NCI-H146 (cell line): ENCODE data around the gene TCF12.
"Not testable (repeated sequence)": the region's sequence is repeated elsewhere in the genome, so short reads cannot be mapped to it uniquely, and the experiment has no call there.

Source experiments
- DNase-seq: peaks from one replicate; lab custom pipeline; 2025; lab: John Stamatoyannopoulos, UW

TCF12 gene

DNA sequence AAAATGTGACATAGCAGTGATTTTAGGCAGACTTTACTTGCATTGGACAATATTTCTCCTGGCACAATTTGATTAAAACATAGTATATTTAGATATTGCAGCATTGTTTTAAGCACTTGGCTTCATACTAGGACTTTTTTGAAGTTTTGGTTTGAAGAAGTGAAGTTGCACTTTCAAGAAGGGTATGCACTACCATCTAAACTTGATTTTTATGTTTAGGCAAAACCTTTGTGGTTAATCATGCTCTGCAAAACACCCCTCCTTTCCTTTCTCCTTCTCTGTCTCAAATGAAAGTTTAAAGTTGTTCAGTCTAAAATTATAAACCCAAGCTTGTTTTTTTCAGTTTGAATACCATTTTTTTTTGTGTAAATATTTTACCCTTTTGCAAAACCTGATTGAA lies 173.8 kb downstream of the TCF12 start:
- DNase-seq = no peak

DNA sequence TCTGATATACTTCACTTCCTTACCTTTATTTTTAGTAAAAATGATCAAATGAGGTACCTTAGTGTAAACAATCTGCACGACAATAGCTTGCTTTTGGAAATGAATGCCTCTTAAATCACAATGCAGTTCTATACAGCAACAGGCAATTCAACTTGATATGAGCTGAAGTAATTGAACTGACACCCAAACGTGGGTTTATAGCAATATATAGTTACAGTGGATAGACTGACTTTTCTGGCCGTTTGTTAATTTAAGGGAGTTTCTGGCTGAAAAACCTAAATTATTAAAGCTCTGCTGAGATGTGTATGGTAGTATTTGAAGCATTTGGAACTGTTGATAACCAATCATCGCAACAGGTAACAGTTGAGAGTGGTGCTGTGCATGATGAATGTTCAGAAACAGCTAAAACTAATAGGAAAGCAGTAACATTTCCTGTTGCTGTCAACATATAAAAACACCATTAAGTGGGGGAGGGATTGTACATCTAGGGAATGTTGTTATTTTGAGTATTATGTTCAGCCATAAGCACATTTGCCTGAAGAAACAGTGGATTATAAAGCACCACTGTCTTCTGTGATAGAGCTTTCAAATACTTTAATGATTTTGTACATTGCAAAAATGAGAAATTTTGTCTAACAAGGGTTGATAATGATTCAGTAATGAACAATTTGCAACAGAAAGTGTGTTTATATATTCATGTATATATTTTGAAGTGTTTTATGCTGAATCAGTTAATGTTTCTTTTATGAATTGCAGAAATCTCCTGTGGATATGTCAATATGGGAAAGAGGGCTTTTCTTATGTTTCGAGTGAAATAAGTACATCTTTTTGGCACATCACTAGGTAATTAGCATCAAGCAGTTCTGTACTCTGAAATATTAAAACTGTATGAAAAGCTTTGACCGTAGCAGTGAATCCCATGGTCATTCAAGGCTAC lies 176.1 kb downstream of the TCF12 start:
- no peak for DNase-seq

- no peak for DNase-seq
These were observed 177.5 kb downstream of the TCF12 start for GRCh38 chr15:57095896-57096295.

GRCh38 chr15:57097246-57097645 lies 178.8 kb downstream of the TCF12 start:
- no peak for DNase-seq

GRCh38 chr15:57097919-57098543 lies 179.6 kb downstream of the TCF12 start:
- not testable (repeated sequence) for DNase-seq

- DNase-seq = no peak
These were observed 180.5 kb downstream of the TCF12 start for GRCh38 chr15:57098896-57099295.

DNA sequence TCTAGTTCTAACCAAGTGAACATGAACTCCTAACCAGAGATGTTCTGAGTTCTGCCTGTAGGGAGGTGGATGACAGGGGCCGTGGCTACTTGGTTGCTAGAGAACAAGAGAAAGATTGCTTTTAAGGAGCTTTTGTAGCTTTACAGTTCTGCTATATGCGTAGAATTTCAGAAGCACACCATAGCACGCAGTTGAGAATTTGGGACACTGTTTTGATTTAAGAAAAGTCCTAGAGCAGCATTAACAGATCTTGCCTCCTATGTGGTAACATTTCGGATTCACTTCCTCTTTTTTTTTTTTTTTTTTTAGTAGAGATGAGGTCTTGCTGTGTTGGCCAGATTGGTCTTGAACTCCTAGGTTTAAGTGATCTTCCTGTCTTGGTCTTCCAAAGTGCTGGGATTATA lies 181.7 kb downstream of the TCF12 start:
- DNase-seq = no peak

GRCh38 chr15:57102858-57103257 lies 184.4 kb downstream of the TCF12 start:
- no peak for DNase-seq

DNA sequence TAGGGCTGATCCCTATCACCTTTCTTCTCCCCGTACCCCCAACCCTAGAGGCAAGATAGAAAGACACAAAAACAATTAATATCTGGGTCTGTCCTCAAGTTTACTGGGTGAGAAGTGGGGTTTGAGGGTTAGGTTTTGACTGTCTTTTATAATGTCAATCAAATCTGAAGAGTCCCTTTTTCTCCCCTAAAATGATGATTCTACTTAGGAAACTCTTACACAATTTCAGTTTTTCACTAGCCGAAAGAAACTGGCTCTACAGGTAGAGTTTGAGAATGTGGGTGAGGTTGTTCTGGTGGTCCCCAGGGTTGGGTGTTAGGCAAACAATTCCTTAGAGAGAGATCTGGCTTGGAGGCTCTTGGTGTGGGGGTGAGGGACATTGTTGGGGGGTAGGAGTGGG lies 189.9 kb downstream of the TCF12 start:
- no peak for DNase-seq

GRCh38 chr15:57109005-57109404 lies 190.6 kb downstream of the TCF12 start:
- DNase-seq = no peak

GRCh38 chr15:57111002-57111401 lies 192.6 kb downstream of the TCF12 start:
- DNase-seq = no peak

- DNase-seq = no peak
These were observed 193.7 kb downstream of the TCF12 start for GRCh38 chr15:57112178-57112577.

DNA sequence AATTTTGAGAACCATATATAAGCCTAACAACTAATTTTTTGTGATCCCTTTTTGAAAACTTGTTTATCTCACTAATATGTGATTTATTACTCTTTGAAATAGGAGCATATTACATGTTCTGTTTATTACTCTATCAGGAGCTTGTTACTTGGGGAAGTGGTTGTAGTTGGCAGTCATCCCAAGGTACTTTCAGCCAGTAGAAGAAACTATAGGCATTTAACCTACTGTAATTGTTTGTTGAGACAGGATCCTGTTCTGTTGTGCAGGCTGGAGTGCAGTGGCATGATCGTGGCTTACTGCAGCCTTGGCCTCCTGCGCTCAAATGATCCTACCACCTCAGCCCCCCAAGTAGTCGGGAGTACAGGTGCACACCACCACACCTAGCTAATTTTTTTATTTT lies 195.6 kb downstream of the TCF12 start:
- no peak for DNase-seq

DNA sequence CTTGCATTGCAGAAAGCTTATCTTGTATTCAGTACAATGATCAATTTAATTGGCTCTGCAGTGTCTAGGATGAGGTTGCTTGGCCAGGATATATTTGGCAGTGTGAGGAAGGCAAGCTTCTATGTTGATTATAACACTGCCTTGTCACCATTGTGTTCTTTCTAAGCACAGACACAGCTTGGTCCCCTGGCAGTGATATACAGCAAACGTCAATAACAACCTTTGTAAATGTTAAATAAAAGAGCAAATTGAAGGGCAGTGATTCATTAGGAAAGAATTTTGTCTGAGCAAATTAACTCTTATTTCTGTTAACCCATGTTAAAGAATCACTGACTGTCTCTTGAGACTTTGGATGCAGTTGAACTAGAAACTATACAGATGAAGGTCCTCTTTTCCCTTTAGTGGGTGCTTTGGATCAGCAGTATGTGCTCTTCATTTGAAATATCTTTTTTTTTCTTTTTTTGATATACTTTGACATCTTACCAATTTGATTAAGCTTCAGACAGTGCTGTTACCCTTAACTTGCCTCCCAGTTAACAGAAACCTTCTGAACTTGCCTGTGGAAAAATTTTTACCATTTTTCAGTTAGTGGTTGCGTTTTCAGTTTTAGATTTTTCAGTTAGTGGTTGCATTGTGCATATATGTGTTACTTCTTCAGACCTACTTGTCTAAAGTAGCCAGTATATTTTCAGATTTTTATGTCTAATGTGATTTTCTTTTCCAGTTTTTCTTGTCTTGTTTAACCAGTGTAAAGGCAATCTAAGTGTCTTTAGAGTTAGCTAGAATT lies 199.8 kb downstream of the TCF12 start:
- no peak for DNase-seq

DNA sequence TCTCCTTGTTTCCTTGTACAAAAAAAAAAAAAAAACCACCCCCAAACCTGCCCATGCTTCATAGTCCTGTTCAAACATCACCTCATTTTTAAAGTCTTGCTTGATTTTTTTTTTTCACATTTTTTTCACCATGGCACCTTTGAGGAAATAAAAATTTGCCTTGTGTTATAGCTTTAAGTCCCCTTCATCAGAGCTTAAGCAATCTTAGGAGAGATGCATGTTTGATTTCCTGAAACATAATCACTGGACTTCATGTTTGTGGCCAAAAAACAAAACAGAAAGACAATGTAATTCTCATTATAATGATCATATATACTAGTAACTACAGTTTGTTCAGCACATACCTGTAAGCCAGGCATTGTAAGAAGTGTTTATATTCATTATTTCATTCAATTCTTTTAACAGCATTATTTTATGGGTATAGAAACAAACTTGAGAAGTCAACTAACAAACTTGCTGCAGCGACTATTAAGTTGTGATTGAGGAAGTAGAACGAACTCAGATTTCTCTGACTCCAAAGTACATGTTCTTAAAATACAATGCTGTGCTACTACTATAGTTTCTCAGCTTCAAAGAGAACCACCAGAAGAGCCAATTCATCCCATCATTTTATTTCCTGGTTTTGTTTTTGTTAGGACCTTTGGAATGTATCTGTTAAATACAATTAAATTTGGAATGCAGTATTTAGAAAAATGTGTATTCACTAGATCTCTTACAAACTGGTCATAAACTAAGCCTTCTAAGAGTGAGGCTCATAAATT lies 203.8 kb downstream of the TCF12 start:
- no peak for DNase-seq

GRCh38 chr15:57124036-57124435 lies 205.6 kb downstream of the TCF12 start:
- no peak for DNase-seq

DNA sequence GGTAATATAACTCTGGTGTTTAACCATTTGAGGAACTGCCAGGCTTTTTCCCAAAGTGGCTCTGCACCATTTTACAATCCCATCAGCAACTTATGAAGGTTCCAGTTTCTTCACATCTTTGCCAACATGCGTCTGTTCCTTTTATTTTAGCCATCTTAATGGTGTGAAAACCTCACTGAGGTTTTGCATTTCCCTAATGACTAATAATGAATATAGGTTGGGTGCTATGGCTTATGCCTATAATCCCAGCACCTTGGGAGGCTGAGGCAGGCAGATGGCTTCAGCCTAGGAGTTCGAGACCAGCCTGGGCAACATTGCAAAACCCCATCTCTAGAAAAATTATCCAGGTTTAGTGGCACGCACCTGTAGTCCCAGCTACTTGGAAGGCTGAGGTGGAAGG lies 210.6 kb downstream of the TCF12 start:
- no peak for DNase-seq

DNA sequence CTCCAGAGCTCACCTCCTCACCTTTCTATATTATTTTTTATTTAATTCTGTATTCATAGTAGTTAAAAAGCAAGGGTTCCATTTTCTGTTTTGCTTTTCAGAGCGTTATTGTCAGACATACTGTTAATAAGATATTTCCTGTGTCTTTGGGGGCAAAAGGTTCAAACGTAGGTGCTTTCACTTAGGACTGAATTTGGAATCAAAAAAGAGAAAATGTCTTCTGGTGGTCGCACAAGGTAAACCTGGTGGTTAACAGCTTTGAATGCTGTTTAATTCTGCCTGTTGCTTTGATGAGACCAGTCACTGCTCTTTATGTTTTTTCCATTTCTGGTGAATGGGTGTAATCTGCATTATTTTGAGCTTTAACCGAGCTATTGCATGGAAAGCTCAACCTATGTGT lies 212.5 kb downstream of the TCF12 start:
- DNase-seq = no peak

DNA sequence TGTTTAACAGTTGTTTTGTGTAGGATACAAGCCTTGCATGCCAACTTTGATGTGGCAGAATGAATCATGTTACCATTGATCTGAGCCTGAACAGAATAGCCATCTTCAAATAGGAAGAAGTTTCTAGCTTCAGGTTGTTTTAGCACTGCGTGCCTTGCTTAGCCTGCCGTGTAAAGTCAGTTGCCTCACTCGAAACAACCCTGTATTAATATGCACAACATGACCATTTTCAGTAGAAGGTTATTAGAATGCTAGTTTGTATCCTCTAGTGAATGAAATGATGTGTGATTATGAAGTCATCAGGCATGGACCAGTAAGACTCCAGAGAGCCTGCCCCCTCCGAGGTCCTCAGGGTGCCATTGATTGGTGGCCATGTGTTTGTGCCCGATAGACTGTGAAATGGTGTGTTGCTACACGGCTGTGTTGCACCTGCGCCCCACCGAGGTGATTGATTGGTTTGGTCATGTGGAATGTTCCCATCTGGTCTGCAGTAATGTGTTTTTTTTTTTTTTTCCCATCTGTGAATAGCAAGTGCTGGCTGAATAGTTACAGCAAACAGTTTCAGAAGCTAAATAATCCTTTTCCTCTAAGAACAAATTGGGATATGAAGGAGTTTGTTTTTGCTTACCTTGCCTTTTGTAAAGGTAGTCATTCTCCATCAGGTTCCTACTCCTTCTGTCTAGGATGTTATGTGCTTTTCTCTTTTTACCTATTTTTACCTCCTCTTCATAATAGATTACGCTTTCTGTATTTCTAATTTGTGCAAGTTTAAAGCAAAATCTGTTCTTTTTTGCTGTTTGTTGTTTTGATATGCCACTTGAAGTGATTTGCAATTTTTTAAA lies 214.9 kb downstream of the TCF12 start:
- peak; percentile 94 for DNase-seq

- DNase-seq = peak; percentile 13
These were observed 215.7 kb downstream of the TCF12 start for GRCh38 chr15:57134071-57134605.

GRCh38 chr15:57134851-57135250 lies 216.4 kb downstream of the TCF12 start:
- DNase-seq = no peak
